GM18861 (cell line): Measurements from ENCODE around the gene GALNT13.

Source experiments
- ATAC-seq: cut with Tn5 transposase; IDR thresholded peaks from one replicate; pipeline ENCODE4 v1.9.1; 2021; ENCODE audit not compliant: unreplicated experiment

GALNT13 gene

GRCh38 chr2:154289870-154290269, 418.1 kb downstream of the GALNT13 start:
- no peak for ATAC-seq

DNA sequence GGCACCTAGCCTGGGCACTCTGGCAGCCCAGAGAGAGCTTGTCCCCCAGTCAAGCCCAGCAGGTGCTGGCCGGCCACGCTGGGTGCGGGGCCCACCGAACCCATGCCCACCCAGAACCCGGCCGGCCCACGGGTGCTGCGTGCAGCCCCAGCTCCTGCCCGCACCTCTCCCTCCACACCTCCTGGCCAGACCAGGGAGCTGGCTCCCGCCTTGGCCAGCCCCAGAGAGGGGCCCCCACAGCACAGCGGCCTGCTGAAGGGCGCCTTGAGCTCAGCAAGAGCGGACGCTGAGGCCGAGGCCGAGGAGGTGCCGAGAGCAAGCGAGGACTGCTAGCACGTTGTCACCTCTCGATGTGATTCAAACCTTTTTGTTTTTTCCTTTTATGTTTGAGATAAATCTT, 419.8 kb downstream of the GALNT13 start:
- ATAC-seq, result no peak

DNA sequence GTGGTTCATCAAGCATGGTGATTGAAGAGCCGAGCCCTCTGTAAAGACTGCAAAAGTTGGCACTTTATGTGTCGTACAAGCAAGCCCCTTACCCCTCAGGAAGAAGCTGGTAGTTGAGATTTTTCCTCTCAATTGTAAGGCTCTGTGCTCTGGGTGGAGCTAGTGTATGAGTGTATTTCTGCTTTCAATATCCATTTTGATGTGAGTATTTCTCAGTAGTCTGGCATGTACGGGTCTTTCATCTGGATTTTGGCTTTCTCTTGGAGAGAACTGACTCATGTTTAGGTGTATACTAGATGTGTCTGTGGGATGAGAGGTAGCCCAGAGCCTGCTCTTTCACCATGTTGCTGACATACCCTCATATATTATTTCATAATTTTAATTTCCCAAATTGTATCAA, 420.2 kb downstream of the GALNT13 start:
- no peak for ATAC-seq

DNA sequence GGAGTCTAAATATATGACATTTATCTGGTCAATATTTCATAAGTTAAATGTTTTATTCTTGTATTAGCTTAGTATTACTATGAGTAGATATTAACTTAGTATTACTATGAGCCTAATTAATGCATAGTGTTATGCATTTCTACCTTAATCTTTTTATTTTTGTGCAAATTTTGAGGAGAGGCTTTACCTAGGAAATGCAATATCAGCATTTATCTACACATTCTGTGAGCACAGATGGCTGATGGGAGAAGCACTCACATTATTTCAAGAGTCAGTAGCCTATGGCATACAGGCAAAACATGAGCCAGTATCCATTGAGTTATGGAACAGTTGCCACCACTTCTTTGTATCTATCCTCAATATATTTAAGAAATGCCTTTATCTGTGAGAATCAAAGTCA, 422.1 kb downstream of the GALNT13 start:
- ATAC-seq, result no peak

GRCh38 chr2:154306266-154306970, 434.7 kb downstream of the GALNT13 start:
- ATAC-seq, result no peak

- no peak for ATAC-seq
Observed at GRCh38 chr2:154307007-154307406, 435.3 kb downstream of the GALNT13 start.

- no peak for ATAC-seq
Observed at GRCh38 chr2:154324601-154325000, 452.9 kb downstream of the GALNT13 start.

GRCh38 chr2:154329510-154329909, 457.8 kb downstream of the GALNT13 start:
- ATAC-seq, result no peak

GRCh38 chr2:154331784-154332183, 460.1 kb downstream of the GALNT13 start:
- ATAC-seq, result no peak

- ATAC-seq, result no peak
Observed at GRCh38 chr2:154336201-154336600, 464.5 kb downstream of the GALNT13 start.

DNA sequence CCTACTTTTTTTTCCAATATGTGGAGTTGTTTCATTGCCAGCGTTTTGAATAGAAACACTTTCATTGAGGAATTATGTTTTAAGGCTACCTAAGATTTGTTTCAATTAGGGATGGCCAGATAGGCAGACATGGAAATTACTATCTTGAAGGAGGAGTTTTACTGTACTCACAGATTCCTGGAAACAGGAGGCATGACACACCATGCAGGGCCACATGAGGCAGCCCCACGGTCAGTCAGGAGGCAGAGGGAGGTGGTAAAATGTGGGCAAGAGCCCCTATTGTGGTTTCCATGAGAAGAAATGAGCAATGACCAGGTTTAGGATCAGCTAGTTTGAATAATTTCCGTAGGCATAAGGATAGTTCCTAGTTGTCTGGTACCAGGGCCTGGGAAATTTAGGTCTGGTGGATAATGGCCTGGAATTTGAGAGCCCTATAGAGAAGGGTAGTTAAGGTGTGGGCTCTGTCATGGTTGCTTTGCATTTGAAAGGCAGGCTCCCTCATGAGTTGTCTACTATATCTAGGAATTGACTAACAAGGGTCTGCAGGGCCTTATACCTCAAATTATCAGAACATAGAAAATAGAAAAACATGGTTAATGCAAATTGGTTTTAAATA, 466.7 kb downstream of the GALNT13 start:
- ATAC-seq, result no peak

GRCh38 chr2:154343282-154343681, 471.6 kb downstream of the GALNT13 start:
- no peak for ATAC-seq

- ATAC-seq, result no peak
Observed at GRCh38 chr2:154350911-154351310, 479.2 kb downstream of the GALNT13 start.

DNA sequence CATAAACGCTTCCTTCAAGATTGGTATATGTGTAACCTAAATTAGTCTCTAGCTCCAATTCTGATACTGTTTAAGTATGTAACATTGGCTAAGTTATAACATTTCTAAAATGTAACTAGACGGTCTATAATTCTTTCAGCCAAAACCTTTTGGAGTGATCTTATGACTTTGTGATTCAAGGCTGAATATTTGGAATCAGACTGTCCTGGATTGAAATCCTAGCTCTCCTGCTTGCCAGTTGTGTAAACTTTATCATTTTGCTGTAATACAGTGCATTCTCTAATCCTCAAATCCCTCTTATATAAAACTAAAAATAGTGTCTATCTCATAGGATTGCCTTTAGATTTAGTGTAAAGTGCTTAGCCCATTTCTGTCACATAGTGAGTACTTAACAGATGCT, 489.6 kb downstream of the GALNT13 start:
- ATAC-seq, result no peak

DNA sequence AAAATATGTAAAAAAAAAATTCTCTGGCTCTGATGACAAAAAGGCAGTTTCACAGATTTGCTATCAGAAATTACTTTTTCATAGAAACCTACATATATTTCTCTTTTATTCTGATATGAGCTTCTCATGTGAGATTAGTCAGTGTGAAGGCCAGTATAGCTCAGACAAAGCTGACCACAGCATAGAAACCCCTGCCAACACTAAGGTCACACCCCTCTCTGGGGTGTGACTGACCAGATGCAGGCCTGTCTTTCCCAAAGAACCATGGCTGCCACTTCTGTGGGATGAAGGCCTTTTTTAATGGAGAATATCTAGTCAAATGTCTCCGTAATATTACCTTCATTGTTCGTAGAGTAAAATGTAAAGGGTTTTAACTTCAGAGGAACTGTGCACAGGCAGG, 496.4 kb downstream of the GALNT13 start:
- no peak for ATAC-seq

GRCh38 chr2:154370873-154371272, 499.2 kb downstream of the GALNT13 start:
- no peak for ATAC-seq

GRCh38 chr2:154374416-154374815, 502.7 kb downstream of the GALNT13 start:
- no peak for ATAC-seq

GRCh38 chr2:154375579-154375931, 503.8 kb downstream of the GALNT13 start:
- no peak for ATAC-seq

DNA sequence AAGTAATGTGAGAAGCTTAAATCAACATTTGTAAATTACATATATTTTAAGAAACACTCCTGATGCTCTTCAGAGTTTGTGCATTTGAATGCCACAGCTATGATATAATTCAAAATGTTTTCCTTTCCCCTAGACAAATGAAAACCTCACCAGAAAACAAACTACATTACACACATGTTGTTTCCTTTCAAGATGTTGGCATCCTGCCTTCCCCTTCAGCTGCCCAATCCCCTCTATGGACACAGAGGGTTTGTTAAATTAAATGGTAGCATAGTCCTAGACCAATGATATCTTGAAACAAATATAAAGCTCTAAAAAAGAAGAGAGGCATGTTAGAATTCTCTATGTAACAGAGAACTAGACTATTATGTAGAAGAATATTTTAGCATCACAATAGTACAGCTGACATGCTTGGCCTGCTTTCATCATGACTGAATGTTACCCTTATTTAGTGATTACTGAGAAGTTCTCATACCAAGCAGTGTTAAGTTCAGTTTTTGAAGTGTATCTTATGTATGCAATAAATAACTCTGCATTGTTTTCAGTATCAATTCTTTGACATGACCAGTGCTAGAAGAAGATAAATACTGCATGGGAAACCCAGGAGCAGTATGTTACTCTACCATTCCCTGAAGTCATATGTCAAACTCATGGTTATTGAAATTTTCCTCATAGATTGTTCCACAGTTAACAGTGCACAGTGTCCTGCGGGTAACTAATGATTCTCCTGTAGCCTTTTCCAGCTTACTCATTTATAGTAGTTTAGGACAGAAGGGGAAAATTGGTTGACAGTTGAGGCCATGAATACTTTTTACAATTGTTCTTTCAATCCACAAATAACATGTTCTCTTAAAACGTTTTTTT, 510.4 kb downstream of the GALNT13 start:
- ATAC-seq, result no peak

DNA sequence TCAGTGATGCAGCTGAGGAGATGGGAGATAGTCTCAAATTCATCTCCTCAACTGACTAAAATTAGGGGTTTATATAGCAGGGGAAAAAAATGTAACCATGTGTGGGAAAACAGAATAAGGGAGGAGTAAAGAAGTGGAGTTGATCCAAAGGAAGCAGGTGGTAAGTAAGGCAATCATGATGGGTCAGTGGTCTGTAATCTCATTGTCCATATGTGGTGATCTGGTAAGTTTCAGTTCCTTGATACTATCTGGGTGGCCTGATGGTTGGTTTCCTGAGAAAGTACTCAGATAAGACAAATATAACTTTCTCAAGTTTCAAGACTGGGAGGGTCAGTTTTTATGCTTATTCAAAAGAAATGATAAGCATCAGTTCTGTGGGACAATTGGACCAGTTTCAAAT, 514.5 kb downstream of the GALNT13 start:
- no peak for ATAC-seq

DNA sequence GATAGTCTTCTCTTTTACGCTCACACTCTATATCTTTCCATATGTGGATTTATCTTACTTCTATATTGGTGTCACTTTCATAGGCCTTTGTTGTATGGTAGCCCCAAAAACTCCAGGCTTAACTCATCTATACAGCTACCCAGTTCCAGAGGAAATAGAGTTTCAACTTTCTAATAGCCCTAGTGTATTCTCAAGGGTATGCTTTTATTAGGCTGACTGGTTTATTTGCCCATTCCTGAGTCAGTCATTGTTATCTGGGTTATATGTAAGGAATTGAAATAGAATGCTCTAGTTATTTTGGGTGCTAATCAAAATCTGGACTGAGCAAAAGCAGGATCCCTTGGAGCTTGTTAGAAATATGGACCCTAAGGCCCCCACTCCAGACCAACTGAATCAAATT, 519.3 kb downstream of the GALNT13 start:
- ATAC-seq, result no peak

GRCh38 chr2:154392256-154392655, 520.5 kb downstream of the GALNT13 start:
- peak; percentile 94 for ATAC-seq
